ENCODE results near the gene TMEM63C. TPM values are rescaled to one million over a fixed set of nuclear protein-coding genes. Genes with fewer than 3 reads are reported as not detected.

TMEM63C gene
- total RNA-seq, 1 experiment from 2014 or later = 5.4 TPM

- H2AFZ ChIP-seq (ENCODE audit: low read length) = no peak overlapping the region
- no peak for DNase-seq
- no peak overlapping the region for H3K4me2 ChIP-seq (ENCODE audit: low read length)
- H3K9me2 ChIP-seq (replicated peaks; ENCODE audit: low read length) = no peaks in the 10 kb centered on the region
- ChIA-PET POLR2A (ENCODE audit: unreplicated experiment) (no interaction called here), CTCF (no interaction called here)
- BruUV-seq (replicated peaks) = no TSS peak
- H3K27me3 ChIP-seq (ENCODE audit: low read length) = no peaks in the 10 kb centered on the region
- intact Hi-C loops (cut with micrococcal nuclease) = no loop called here
- H3K79me2 ChIP-seq (ENCODE audit: low read length) = no peaks in the 10 kb centered on the region
- no peak overlapping the region for H3K9ac ChIP-seq (ENCODE audit: low read length)
- no peaks in the 10 kb centered on the region for H3K36me3 ChIP-seq (ENCODE audit: low read depth, low read length)
- H3K9me3 ChIP-seq (ENCODE audit: low read length) = no peaks in the 10 kb centered on the region
- peaks cover 10% of the 10 kb centered on the region for H3K4me1 ChIP-seq (ENCODE audit: insufficient read depth, low read length)
- H3K27ac ChIP-seq (ENCODE audit: low read length) = no peak overlapping the region
- no peaks in the 10 kb centered on the region for H4K20me1 ChIP-seq (ENCODE audit: low read length)
- no peak for ATAC-seq
- no peak overlapping the region for H3K4me3 ChIP-seq (ENCODE audit: low read length)
- no peaks in the 10 kb centered on the region for H3F3A ChIP-seq (ENCODE audit: low read length, unreplicated experiment)
- TF ChIP-seq EZH2 (IDR thresholded peaks at IDR 0.05; ENCODE audit: low read length, unreplicated experiment) (no peak), EZH2phosphoT487 (IDR thresholded peaks at IDR 0.05; ENCODE audit: borderline replicate concordance, low read length) (no peak), CTCF (conservative IDR thresholded peaks at IDR 0.05; ENCODE audit: low read depth, low read length) (no peak)
These were observed 7.9 kb downstream of the TMEM63C start for GRCh38 chr14:77189479-77189878.

- DNase-seq = peak; percentile 21
- no peaks in the 10 kb centered on the region for H3K27me3 ChIP-seq (ENCODE audit: low read length)
- TF ChIP-seq EZH2phosphoT487 (IDR thresholded peaks at IDR 0.05; ENCODE audit: borderline replicate concordance, low read length) = no peak
- peak; percentile 46; the same call in 1 of the 2 replicates for TF ChIP-seq CTCF (conservative IDR thresholded peaks at IDR 0.05; ENCODE audit: low read depth, low read length)
- no peaks in the 10 kb centered on the region for H3F3A ChIP-seq (ENCODE audit: low read length, unreplicated experiment)
- no peak overlapping the region for H3K4me3 ChIP-seq (ENCODE audit: low read length)
- no peaks in the 10 kb centered on the region for H3K9me3 ChIP-seq (ENCODE audit: low read length)
- intact Hi-C loops (cut with micrococcal nuclease) = no loop called here
- no TSS peak for BruUV-seq (replicated peaks)
- H3K79me2 ChIP-seq (ENCODE audit: low read length) = no peaks in the 10 kb centered on the region
- no peak overlapping the region for H3K27ac ChIP-seq (ENCODE audit: low read length)
- no peaks in the 10 kb centered on the region for H3K4me1 ChIP-seq (ENCODE audit: insufficient read depth, low read length)
- no peaks in the 10 kb centered on the region for H3K9me2 ChIP-seq (replicated peaks; ENCODE audit: low read length)
- no peak overlapping the region for H2AFZ ChIP-seq (ENCODE audit: low read length)
- ATAC-seq = no peak
- CTCF ChIA-PET = interaction anchor here (0.7 kb wide), 1 partner anchor 23 kb away, joined by 3 read pairs; no protein-coding TSS in a partner anchor
- H3K36me3 ChIP-seq (ENCODE audit: low read depth, low read length) = no peaks in the 10 kb centered on the region
- POLR2A ChIA-PET (ENCODE audit: unreplicated experiment) = no interaction called here
- H3K9ac ChIP-seq (ENCODE audit: low read length) = no peak overlapping the region
- no peak overlapping the region for H3K4me2 ChIP-seq (ENCODE audit: low read length)
- no peaks in the 10 kb centered on the region for H4K20me1 ChIP-seq (ENCODE audit: low read length)
These were observed 9.4 kb downstream of the TMEM63C start for GRCh38 chr14:77190977-77191376.

GRCh38 chr14:77194706-77195105 lies 13.1 kb downstream of the TMEM63C start:
- Histone ChIP-seq H3K4me1 (ENCODE audit: insufficient read depth, low read length) (no peaks in the 10 kb centered on the region), H3K27ac (ENCODE audit: low read length) (no peak overlapping the region), H3K79me2 (ENCODE audit: low read length) (no peaks in the 10 kb centered on the region), H3K4me3 (ENCODE audit: low read length) (no peak overlapping the region), H3K36me3 (ENCODE audit: low read depth, low read length) (no peaks in the 10 kb centered on the region), H3K9me2 (replicated peaks; ENCODE audit: low read length) (no peaks in the 10 kb centered on the region), H3K9me3 (ENCODE audit: low read length) (no peaks in the 10 kb centered on the region), H2AFZ (ENCODE audit: low read length) (no peak overlapping the region), H4K20me1 (ENCODE audit: low read length) (no peaks in the 10 kb centered on the region), H3K9ac (ENCODE audit: low read length) (no peak overlapping the region), H3K27me3 (ENCODE audit: low read length) (no peaks in the 10 kb centered on the region), H3K4me2 (ENCODE audit: low read length) (no peak overlapping the region), H3F3A (ENCODE audit: low read length, unreplicated experiment) (no peaks in the 10 kb centered on the region)
- TF ChIP-seq EZH2phosphoT487 (IDR thresholded peaks at IDR 0.05; ENCODE audit: borderline replicate concordance, low read length) (no peak), EZH2 (IDR thresholded peaks at IDR 0.05; ENCODE audit: low read length, unreplicated experiment) (no peak), CTCF (conservative IDR thresholded peaks at IDR 0.05; ENCODE audit: low read depth, low read length) (no peak)
- no peak for DNase-seq
- ChIA-PET CTCF (interaction anchor here (0.6 kb wide), 1 partner anchor 34 kb away, joined by 3 read pairs; no protein-coding TSS in a partner anchor), POLR2A (ENCODE audit: unreplicated experiment) (interaction anchor here (0.6 kb wide), 2 partner anchors 14 to 57 kb away, joined by 3 to 6 read pairs; no protein-coding TSS in a partner anchor)
- intact Hi-C loops (cut with micrococcal nuclease) = no loop called here
- no peak for ATAC-seq
- no TSS peak for BruUV-seq (replicated peaks)

All from PC-3 (cell line).